GM23338 (cell line): ENCODE data around the gene PAX5. TPM values are rescaled to one million over a fixed set of nuclear protein-coding genes. Genes with fewer than 3 reads are reported as not detected.
A peak's percentile ranks its signal among the peaks of the same experiment; 100 is the strongest.

ENCODE experiments used
- ATAC-seq: fragments of 200-7000 bp; cut with Tn5 transposase; 3 replicates; pipeline ENCODE4 v1.9.1; 2020
- DNase-seq: peaks from one replicate; pipeline ENCODE4 v3.0.0-alpha.2; 2015; ENCODE audit warnings: low spot score
- H2AFZ ChIP-seq: fragments of 200-600 bp; sonication (generic); 2 replicates; pipeline ENCODE4 v1.8.0; 2016; ENCODE audit warnings: antibody characterized with exemption, mild to moderate bottlenecking, moderate library complexity
- H3F3A ChIP-seq: fragments of 200-600 bp; sonication (generic); replicated peaks from 2 replicates; pipeline ENCODE4 v1.8.0; 2017; ENCODE audit warnings: antibody characterized with exemption, mixed run types, low read depth
- H3K27ac ChIP-seq: fragments of 200-600 bp; sonication (generic); 2 replicates; pipeline ENCODE4 v1.6.1; 2016; ENCODE audit warnings: low read depth
- H3K27me3 ChIP-seq: fragments of 200-600 bp; sonication (generic); 2 replicates; pipeline ENCODE4 v1.8.0; 2016; ENCODE audit warnings: mild to moderate bottlenecking, mixed run types, moderate library complexity; ENCODE audit not compliant: insufficient read depth
- H3K36me3 ChIP-seq: fragments of 200-600 bp; sonication (generic); 2 replicates; pipeline ENCODE4 v1.8.0; 2016; ENCODE audit warnings: mild to moderate bottlenecking; ENCODE audit not compliant: insufficient read depth
- H3K4me1 ChIP-seq: fragments of 200-600 bp; sonication (generic); 2 replicates; pipeline ENCODE4 v1.8.0; 2016; ENCODE audit warnings: mild to moderate bottlenecking, moderate library complexity; ENCODE audit not compliant: insufficient read depth
- H3K4me2 ChIP-seq: fragments of 200-600 bp; sonication (generic); 2 replicates; pipeline ENCODE4 v1.7.1; 2017; ENCODE audit warnings: mixed run types
- H3K4me3 ChIP-seq: fragments of 200-600 bp; sonication (generic); 2 replicates; pipeline ENCODE4 v1.6.1; 2016; ENCODE audit warnings: mixed run types
- H3K79me2 ChIP-seq: fragments of 200-600 bp; sonication (generic); replicated peaks from 2 replicates; pipeline ENCODE4 v1.8.0; 2017; ENCODE audit warnings: mild to moderate bottlenecking; ENCODE audit not compliant: insufficient read depth
- H3K9me2 ChIP-seq: fragments of 200-600 bp; sonication (generic); 2 replicates; pipeline ENCODE4 v1.8.0; 2017; ENCODE audit not compliant: insufficient read depth
- H4K20me1 ChIP-seq: fragments of 200-600 bp; sonication (generic); replicated peaks from 2 replicates; pipeline ENCODE4 v1.8.0; 2017; ENCODE audit warnings: mild to moderate bottlenecking; ENCODE audit not compliant: insufficient read depth
- H3K27ac Mint-ChIP-seq: 2 replicates; pipeline ENCODE4 v1.8.0; 2020; ENCODE audit warnings: inconsistent platforms, mild to moderate bottlenecking, moderate library complexity, mixed read lengths
- H3K27me3 Mint-ChIP-seq: 3 replicates; pipeline ENCODE4 v1.8.0; 2022; ENCODE audit warnings: low read depth, mild to moderate bottlenecking, moderate library complexity, mixed read lengths, inconsistent platforms; ENCODE audit not compliant: insufficient read depth, poor library complexity
- H3K36me3 Mint-ChIP-seq: 3 replicates; pipeline ENCODE4 v1.8.0; 2021; ENCODE audit warnings: low read depth, mild to moderate bottlenecking, inconsistent platforms, moderate library complexity, mixed read lengths
- H3K4me1 Mint-ChIP-seq: 3 replicates; pipeline ENCODE4 v1.8.0; 2020; ENCODE audit warnings: mild to moderate bottlenecking, inconsistent platforms, mixed read lengths
- H3K4me3 Mint-ChIP-seq: 3 replicates; pipeline ENCODE4 v1.8.0; 2021; ENCODE audit warnings: moderate library complexity, mild to moderate bottlenecking, inconsistent platforms, mixed read lengths
- H3K9me3 Mint-ChIP-seq: 3 replicates; pipeline ENCODE4 v1.8.0; 2020; ENCODE audit warnings: moderate library complexity, mild to moderate bottlenecking, inconsistent platforms, mixed read lengths
- CREB1 ChIP-seq: fragments of 250-450 bp; sonication (Bioruptor Pico); IDR thresholded peaks from 2 replicates; pipeline ENCODE4 v1.5.0; 2020; ENCODE audit warnings: low read depth, mild to moderate bottlenecking, moderate library complexity
- EZH2 ChIP-seq: fragments of 200-600 bp; sonication (generic); IDR thresholded peaks from one replicate; pipeline ENCODE4 v1.8.0; 2017; ENCODE audit warnings: antibody characterized with exemption, mild to moderate bottlenecking, low read depth; ENCODE audit not compliant: unreplicated experiment
- EZH2phosphoT487 ChIP-seq: fragments of 200-600 bp; sonication (generic); IDR thresholded peaks from one replicate; pipeline ENCODE4 v1.8.1; 2018; ENCODE audit warnings: antibody characterized with exemption; ENCODE audit not compliant: unreplicated experiment
- JUNB ChIP-seq: IDR thresholded peaks from one replicate; pipeline ENCODE4 v1.6.1; 2016; ENCODE audit warnings: antibody characterized with exemption; ENCODE audit not compliant: unreplicated experiment
- NANOG ChIP-seq: IDR thresholded peaks from 2 replicates; pipeline ENCODE4 v1.6.1; 2016; ENCODE audit warnings: antibody characterized with exemption, borderline replicate concordance
- POLR2AphosphoS5 ChIP-seq: IDR thresholded peaks from 2 replicates; pipeline ENCODE4 v1.6.1; 2016; ENCODE audit warnings: antibody characterized with exemption, low read depth
- STAT1 ChIP-seq: IDR thresholded peaks from one replicate; pipeline ENCODE4 v1.6.1; 2016; ENCODE audit warnings: antibody characterized with exemption; ENCODE audit not compliant: unreplicated experiment
- ZNF114 ChIP-seq: fragments of 250-450 bp; sonication (Bioruptor Pico); IDR thresholded peaks from 2 replicates; pipeline ENCODE4 v1.5.0; 2020; ENCODE audit warnings: mild to moderate bottlenecking, moderate library complexity
- ZNF331 ChIP-seq: fragments of 250-450 bp; sonication (Bioruptor Pico); IDR thresholded peaks from 2 replicates; pipeline ENCODE4 v1.5.0; 2020; ENCODE audit warnings: low read depth, mild to moderate bottlenecking, moderate library complexity
- polyA plus RNA-seq: library from polyadenylated mRNA; unstranded; fragments of >200 nt; fragmentation: Nextera tagmentation; extraction: Ambion mirVana; gene quantifications from 2 replicates; pipeline ENCODE4 v1.2.1, GENCODE V29; 2016
- total RNA-seq: library from RNA; depleted of rRNA; stranded (reverse); fragments of >200 nt; shearing (Covaris generic); gene quantifications from 2 replicates; pipeline ENCODE4 v1.2.3, GENCODE V29; 2014
- TF ChIP-seq, protein P1 (sequence below), 2 experiments: fragments of 200-600 bp in 1 of 2; sonication (generic) in 1 of 2; conservative IDR thresholded peaks; 2 replicates each; pipeline versions ENCODE4 v1.5.1 to v1.6.1; 2016 to 2017; ENCODE audit warnings: antibody characterized with exemption in 2 of 2, low read depth in 2 of 2, mild to moderate bottlenecking in 2 of 2, moderate library complexity in 1 of 2
- TF ChIP-seq, protein P2 (sequence below): IDR thresholded peaks from one replicate; pipeline ENCODE4 v1.6.1; 2018; ENCODE audit warnings: antibody characterized with exemption; ENCODE audit not compliant: unreplicated experiment
- TF ChIP-seq, protein P3 (sequence below): fragments of 250-450 bp; sonication (Bioruptor Pico); IDR thresholded peaks from 2 replicates; pipeline ENCODE4 v1.5.0; 2020; ENCODE audit warnings: mild to moderate bottlenecking, moderate library complexity
- TF ChIP-seq, protein P4 (sequence below): IDR thresholded peaks from 2 replicates; pipeline ENCODE4 v1.6.1; 2016; ENCODE audit warnings: antibody characterized with exemption

The PAX5 gene
- total and polyA plus RNA-seq, 2 experiments from 2014 or later = 0.17 to 0.60 TPM

DNA sequence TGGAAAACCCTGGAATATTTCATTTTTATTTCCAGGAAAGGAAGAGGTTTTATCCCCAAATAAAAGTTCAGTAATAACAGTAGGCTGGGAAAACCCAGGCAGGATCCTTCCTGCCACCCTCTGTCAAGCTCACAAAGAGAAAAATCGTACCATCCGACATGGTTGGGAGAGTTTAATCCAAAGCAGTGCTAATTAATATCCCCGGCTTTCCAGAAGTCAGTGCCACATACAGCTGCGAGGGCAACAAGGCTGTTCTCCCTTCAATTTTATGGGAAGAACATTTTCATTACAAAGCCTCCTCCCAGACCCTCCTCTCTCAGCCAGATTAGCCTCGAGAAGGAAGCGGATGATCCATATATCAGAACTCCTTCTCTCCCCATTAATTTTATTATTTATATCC is 95.5 kb downstream of the PAX5 start:
- Histone ChIP-seq H3K9me2 (no peaks in the 10 kb centered on the region), H3K36me3 (no peaks in the 10 kb centered on the region), H3K4me1 (peaks cover 26% of the 10 kb centered on the region), H3K79me2 (no peaks in the 10 kb centered on the region), H4K20me1 (no peaks in the 10 kb centered on the region), H3F3A (no peaks in the 10 kb centered on the region), H2AFZ (peak overlapping the region; percentile 57; the same call in 1 of the 2 replicates), H3K27ac (no peak overlapping the region), H3K4me3 (no peak overlapping the region), H3K4me2 (no peak overlapping the region; the same call in 1 of the 2 replicates), H3K27me3 (no peaks in the 10 kb centered on the region)
- Mint-ChIP-seq H3K4me3 (no peak overlapping the region), H3K9me3 (no peaks in the 10 kb centered on the region), H3K36me3 (no peaks in the 10 kb centered on the region), H3K27me3 (peaks cover 7% of the 10 kb centered on the region), H3K27ac (no peak overlapping the region), H3K4me1 (peaks cover 28% of the 10 kb centered on the region)
- DNase-seq = no peak
- ATAC-seq = no peak
- TF ChIP-seq JUNB (no peak), EZH2 (no peak), EZH2phosphoT487 (no peak), CREB1 (CRISPR knock-in tag) (no peak), STAT1 (no peak), POLR2AphosphoS5 (no peak), ZNF331 (CRISPR knock-in tag) (no peak), ZNF114 (CRISPR knock-in tag) (no peak), NANOG (no peak)
- TF ChIP-seq, protein P1, sequence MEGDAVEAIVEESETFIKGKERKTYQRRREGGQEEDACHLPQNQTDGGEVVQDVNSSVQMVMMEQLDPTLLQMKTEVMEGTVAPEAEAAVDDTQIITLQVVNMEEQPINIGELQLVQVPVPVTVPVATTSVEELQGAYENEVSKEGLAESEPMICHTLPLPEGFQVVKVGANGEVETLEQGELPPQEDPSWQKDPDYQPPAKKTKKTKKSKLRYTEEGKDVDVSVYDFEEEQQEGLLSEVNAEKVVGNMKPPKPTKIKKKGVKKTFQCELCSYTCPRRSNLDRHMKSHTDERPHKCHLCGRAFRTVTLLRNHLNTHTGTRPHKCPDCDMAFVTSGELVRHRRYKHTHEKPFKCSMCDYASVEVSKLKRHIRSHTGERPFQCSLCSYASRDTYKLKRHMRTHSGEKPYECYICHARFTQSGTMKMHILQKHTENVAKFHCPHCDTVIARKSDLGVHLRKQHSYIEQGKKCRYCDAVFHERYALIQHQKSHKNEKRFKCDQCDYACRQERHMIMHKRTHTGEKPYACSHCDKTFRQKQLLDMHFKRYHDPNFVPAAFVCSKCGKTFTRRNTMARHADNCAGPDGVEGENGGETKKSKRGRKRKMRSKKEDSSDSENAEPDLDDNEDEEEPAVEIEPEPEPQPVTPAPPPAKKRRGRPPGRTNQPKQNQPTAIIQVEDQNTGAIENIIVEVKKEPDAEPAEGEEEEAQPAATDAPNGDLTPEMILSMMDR (conservative IDR thresholded peaks at IDR 0.05; ENCODE audit: low read depth in 2 of 2) = no peak
- TF ChIP-seq, protein P2, sequence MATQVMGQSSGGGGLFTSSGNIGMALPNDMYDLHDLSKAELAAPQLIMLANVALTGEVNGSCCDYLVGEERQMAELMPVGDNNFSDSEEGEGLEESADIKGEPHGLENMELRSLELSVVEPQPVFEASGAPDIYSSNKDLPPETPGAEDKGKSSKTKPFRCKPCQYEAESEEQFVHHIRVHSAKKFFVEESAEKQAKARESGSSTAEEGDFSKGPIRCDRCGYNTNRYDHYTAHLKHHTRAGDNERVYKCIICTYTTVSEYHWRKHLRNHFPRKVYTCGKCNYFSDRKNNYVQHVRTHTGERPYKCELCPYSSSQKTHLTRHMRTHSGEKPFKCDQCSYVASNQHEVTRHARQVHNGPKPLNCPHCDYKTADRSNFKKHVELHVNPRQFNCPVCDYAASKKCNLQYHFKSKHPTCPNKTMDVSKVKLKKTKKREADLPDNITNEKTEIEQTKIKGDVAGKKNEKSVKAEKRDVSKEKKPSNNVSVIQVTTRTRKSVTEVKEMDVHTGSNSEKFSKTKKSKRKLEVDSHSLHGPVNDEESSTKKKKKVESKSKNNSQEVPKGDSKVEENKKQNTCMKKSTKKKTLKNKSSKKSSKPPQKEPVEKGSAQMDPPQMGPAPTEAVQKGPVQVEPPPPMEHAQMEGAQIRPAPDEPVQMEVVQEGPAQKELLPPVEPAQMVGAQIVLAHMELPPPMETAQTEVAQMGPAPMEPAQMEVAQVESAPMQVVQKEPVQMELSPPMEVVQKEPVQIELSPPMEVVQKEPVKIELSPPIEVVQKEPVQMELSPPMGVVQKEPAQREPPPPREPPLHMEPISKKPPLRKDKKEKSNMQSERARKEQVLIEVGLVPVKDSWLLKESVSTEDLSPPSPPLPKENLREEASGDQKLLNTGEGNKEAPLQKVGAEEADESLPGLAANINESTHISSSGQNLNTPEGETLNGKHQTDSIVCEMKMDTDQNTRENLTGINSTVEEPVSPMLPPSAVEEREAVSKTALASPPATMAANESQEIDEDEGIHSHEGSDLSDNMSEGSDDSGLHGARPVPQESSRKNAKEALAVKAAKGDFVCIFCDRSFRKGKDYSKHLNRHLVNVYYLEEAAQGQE = no peak
- TF ChIP-seq, protein P3, sequence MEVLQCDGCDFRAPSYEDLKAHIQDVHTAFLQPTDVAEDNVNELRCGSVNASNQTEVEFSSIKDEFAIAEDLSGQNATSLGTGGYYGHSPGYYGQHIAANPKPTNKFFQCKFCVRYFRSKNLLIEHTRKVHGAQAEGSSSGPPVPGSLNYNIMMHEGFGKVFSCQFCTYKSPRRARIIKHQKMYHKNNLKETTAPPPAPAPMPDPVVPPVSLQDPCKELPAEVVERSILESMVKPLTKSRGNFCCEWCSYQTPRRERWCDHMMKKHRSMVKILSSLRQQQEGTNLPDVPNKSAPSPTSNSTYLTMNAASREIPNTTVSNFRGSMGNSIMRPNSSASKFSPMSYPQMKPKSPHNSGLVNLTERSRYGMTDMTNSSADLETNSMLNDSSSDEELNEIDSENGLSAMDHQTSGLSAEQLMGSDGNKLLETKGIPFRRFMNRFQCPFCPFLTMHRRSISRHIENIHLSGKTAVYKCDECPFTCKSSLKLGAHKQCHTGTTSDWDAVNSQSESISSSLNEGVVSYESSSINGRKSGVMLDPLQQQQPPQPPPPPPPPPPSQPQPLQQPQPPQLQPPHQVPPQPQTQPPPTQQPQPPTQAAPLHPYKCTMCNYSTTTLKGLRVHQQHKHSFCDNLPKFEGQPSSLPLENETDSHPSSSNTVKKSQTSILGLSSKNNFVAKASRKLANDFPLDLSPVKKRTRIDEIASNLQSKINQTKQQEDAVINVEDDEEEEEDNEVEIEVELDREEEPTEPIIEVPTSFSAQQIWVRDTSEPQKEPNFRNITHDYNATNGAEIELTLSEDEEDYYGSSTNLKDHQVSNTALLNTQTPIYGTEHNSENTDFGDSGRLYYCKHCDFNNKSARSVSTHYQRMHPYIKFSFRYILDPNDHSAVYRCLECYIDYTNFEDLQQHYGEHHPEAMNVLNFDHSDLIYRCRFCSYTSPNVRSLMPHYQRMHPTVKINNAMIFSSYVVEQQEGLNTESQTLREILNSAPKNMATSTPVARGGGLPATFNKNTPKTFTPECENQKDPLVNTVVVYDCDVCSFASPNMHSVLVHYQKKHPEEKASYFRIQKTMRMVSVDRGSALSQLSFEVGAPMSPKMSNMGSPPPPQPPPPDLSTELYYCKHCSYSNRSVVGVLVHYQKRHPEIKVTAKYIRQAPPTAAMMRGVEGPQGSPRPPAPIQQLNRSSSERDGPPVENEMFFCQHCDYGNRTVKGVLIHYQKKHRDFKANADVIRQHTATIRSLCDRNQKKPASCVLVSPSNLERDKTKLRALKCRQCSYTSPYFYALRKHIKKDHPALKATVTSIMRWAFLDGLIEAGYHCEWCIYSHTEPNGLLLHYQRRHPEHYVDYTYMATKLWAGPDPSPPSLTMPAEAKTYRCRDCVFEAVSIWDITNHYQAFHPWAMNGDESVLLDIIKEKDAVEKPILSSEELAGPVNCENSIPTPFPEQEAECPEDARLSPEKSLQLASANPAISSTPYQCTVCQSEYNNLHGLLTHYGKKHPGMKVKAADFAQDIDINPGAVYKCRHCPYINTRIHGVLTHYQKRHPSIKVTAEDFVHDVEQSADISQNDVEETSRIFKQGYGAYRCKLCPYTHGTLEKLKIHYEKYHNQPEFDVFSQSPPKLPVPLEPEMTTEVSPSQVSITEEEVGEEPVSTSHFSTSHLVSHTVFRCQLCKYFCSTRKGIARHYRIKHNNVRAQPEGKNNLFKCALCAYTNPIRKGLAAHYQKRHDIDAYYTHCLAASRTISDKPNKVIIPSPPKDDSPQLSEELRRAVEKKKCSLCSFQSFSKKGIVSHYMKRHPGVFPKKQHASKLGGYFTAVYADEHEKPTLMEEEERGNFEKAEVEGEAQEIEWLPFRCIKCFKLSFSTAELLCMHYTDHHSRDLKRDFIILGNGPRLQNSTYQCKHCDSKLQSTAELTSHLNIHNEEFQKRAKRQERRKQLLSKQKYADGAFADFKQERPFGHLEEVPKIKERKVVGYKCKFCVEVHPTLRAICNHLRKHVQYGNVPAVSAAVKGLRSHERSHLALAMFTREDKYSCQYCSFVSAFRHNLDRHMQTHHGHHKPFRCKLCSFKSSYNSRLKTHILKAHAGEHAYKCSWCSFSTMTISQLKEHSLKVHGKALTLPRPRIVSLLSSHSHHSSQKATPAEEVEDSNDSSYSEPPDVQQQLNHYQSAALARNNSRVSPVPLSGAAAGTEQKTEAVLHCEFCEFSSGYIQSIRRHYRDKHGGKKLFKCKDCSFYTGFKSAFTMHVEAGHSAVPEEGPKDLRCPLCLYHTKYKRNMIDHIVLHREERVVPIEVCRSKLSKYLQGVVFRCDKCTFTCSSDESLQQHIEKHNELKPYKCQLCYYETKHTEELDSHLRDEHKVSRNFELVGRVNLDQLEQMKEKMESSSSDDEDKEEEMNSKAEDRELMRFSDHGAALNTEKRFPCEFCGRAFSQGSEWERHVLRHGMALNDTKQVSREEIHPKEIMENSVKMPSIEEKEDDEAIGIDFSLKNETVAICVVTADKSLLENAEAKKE (CRISPR knock-in tag) = no peak
- TF ChIP-seq, protein P4, sequence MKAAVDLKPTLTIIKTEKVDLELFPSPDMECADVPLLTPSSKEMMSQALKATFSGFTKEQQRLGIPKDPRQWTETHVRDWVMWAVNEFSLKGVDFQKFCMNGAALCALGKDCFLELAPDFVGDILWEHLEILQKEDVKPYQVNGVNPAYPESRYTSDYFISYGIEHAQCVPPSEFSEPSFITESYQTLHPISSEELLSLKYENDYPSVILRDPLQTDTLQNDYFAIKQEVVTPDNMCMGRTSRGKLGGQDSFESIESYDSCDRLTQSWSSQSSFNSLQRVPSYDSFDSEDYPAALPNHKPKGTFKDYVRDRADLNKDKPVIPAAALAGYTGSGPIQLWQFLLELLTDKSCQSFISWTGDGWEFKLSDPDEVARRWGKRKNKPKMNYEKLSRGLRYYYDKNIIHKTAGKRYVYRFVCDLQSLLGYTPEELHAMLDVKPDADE = no peak
